OCI-M2 (cell line): ENCODE results near the gene HK2.
"Not testable (repeated sequence)": the region's sequence is repeated elsewhere in the genome, so short reads cannot be mapped to it uniquely, and the experiment has no call there.

Source experiments
- DNase-seq: peaks from one replicate; lab custom pipeline; 2025; ENCODE audit not compliant: unreplicated experiment; lab: John Stamatoyannopoulos, UW

Gene HK2

GRCh38 chr2:74834792-74835755, 1.1 kb downstream of the HK2 start:
- DNase-seq: peak; percentile 22

GRCh38 chr2:74835831-74836674, 2.1 kb downstream of the HK2 start:
- no peak for DNase-seq

GRCh38 chr2:74836675-74837401, 2.9 kb downstream of the HK2 start:
- no peak for DNase-seq

- no peak for DNase-seq
These were observed 7.7 kb downstream of the HK2 start for GRCh38 chr2:74841641-74842040.

- no peak for DNase-seq
These were observed 9.5 kb downstream of the HK2 start for GRCh38 chr2:74843433-74843832.

- no peak for DNase-seq
These were observed 10.0 kb downstream of the HK2 start for GRCh38 chr2:74843899-74844298.

- DNase-seq: no peak
These were observed 10.8 kb downstream of the HK2 start for GRCh38 chr2:74844752-74845151.

GRCh38 chr2:74845217-74845751, 11.4 kb downstream of the HK2 start:
- no peak for DNase-seq

GRCh38 chr2:74845991-74846390, 12.1 kb downstream of the HK2 start:
- DNase-seq: no peak

- DNase-seq: no peak
These were observed 12.6 kb downstream of the HK2 start for GRCh38 chr2:74846481-74846880.

GRCh38 chr2:74847070-74847858, 13.3 kb downstream of the HK2 start:
- DNase-seq: no peak

- DNase-seq: peak; percentile 13
These were observed 15.4 kb downstream of the HK2 start for GRCh38 chr2:74849228-74849892.

- DNase-seq: no peak
These were observed 16.7 kb downstream of the HK2 start for GRCh38 chr2:74850496-74851190.

GRCh38 chr2:74851191-74851566, 17.3 kb downstream of the HK2 start:
- no peak for DNase-seq

GRCh38 chr2:74853360-74853759, 19.4 kb downstream of the HK2 start:
- DNase-seq: not testable (repeated sequence)

GRCh38 chr2:74854401-74854800, 20.5 kb downstream of the HK2 start:
- no peak for DNase-seq

GRCh38 chr2:74855114-74855707, 21.3 kb downstream of the HK2 start:
- DNase-seq: not testable (repeated sequence)

- no peak for DNase-seq
These were observed 22.2 kb downstream of the HK2 start for GRCh38 chr2:74856004-74856578.
